Lower lobe of right lung (tissue), 2 donors: ENCODE data around the gene NEUROD4. TPM values are rescaled to one million over a fixed set of nuclear protein-coding genes. Genes with fewer than 3 reads are reported as not detected.

Source experiments
- ATAC-seq, 2 donors: fragments of 200-7000 bp; cut with Tn5 transposase; one replicate each; pipeline ENCODE4 v1.9.1; 2020 to 2022; ENCODE audit warnings: mild to moderate bottlenecking in 2 of 2, moderate library complexity in 2 of 2
- DNase-seq: peaks from one replicate; pipeline ENCODE4 v3.0.0-alpha.2; 2020
- H3K27ac ChIP-seq: fragments of 200-600 bp; one replicate; pipeline ENCODE4 v1.8.0; 2022
- H3K27me3 ChIP-seq: fragments of 200-600 bp; one replicate; pipeline ENCODE4 v1.8.0; 2022; ENCODE audit warnings: low read depth
- H3K36me3 ChIP-seq: fragments of 200-600 bp; one replicate; pipeline ENCODE4 v1.8.0; 2022; ENCODE audit warnings: mild to moderate bottlenecking
- H3K4me1 ChIP-seq: fragments of 200-600 bp; one replicate; pipeline ENCODE4 v1.8.0; 2022
- H3K4me3 ChIP-seq: fragments of 200-600 bp; one replicate; pipeline ENCODE4 v1.8.0; 2022; ENCODE audit warnings: mild to moderate bottlenecking
- H3K9me3 ChIP-seq: fragments of 200-600 bp; one replicate; pipeline ENCODE4 v1.8.0; 2022
- CTCF ChIP-seq: fragments of 200-600 bp; IDR thresholded peaks from one replicate; pipeline ENCODE4 v1.8.0; 2022; ENCODE audit warnings: antibody characterized with exemption, mild to moderate bottlenecking
- intact Hi-C: fragments of 100-400 bp; cut with DNase I; formaldehyde crosslinking; loops from one replicate; pipeline ENCODE4 v1.11.0; 2022
- long read RNA-seq: library from polyadenylated mRNA; unstranded; transcript quantifications from one replicate; pipeline ENCODE4 v2.0.0, GENCODE V29; 2021
- total RNA-seq: library from RNA; stranded (reverse); fragmentation: NEBNext Ultra II Directional; extraction: Animal tissue kit (Norgen Biotek cat#: 25700); gene quantifications from one replicate; pipeline ENCODE4 v1.2.1, GENCODE V29; 2021
- donor health status: DM: no; HTN: yes; CAD: no; lungs with severe emphysema.

The NEUROD4 gene, protein sequence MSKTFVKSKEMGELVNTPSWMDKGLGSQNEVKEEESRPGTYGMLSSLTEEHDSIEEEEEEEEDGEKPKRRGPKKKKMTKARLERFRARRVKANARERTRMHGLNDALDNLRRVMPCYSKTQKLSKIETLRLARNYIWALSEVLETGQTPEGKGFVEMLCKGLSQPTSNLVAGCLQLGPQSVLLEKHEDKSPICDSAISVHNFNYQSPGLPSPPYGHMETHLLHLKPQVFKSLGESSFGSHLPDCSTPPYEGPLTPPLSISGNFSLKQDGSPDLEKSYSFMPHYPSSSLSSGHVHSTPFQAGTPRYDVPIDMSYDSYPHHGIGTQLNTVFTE
- total RNA-seq = not detected
- long read RNA-seq = 0 reads

- Histone ChIP-seq H3K27me3 (peaks cover 36% of the 10 kb centered on the region), H3K4me3 (no peak within 1 kb of the TSS), H3K4me1 (no peaks in the 10 kb centered on the region), H3K36me3 (no peaks in the 10 kb centered on the region), H3K27ac (no peak within 1 kb of the TSS), H3K9me3 (no peaks in the 10 kb centered on the region)
- DNase-seq (peak; percentile 53), ATAC-seq (peak; percentile 91 to 95)
- TF ChIP-seq CTCF = no peak
- intact Hi-C loops = no loop called here
Observed at GRCh38 chr12:55019784-55020183, at the start of gene NEUROD4. Gene NEUROD4 (plus strand): TSS chr12:55019974. CDS start chr12:55026440, 6,466 bp downstream.

DNA sequence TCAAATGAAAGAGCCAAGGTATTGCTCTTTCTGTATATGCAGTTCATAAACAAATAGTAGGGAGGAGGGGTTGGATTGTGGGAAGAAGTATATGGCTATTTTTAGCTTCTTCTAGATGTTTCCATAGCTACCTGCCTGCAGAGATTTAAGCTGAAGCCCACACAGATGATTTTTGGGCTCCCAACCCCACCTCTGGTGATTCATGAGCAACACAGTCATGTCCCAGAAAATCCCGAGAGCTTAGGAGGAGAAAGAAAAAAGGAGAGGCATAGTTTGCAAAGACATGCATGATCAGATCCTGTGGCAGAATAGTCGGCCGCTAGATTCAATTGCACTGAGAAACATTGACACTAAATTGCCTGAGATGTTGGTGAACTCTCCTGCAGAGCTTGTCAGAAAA is 49.0 kb upstream of the NEUROD4 start:
- Histone ChIP-seq H3K27me3 (no peaks in the 10 kb centered on the region), H3K4me3 (no peak overlapping the region), H3K27ac (no peak overlapping the region), H3K36me3 (no peaks in the 10 kb centered on the region), H3K9me3 (no peaks in the 10 kb centered on the region), H3K4me1 (no peaks in the 10 kb centered on the region)
- no peak for TF ChIP-seq CTCF
- DNase-seq = no peak
- no peak for ATAC-seq
- intact Hi-C loops = no loop called here

DNA sequence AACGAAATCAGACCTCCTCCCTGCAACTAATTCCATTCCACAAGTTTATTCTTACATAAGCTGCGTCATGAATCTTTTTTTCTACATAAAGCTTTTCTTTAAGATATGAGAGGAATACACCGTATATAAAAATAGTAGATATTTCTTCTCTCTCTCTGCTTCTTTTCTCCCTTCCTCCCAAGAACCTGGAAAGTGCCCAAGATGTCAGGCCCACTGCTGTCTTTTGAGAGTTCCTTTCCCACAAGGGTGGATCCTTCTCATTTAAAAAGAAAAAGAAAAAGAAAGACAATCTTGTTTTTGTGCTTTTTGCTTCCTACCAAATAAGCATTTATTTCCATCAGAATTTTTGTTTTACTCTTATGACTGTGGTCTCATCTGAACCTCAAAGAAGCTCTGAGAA is 46.2 kb upstream of the NEUROD4 start:
- no peak for TF ChIP-seq CTCF
- ATAC-seq = no peak
- intact Hi-C loops = no loop called here

DNA sequence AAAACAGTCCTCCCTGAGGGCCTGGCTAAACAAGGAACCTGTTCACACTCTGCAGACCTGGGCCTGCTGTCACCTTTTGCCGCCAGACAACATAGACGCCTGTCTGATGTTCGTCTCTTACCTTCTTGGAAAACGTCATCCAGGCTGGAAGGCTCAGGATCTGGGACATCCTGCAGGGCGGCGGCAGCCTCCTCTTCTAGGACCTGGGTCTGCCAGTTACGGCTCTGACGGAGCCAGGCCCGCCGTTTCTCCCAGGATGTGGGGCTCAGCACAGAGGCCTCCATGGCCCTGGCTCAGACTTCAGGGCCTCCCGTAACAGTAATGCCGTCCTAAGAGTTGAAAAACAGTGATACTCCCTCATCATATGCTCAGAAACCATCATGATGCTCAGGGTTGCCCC is 45.5 kb upstream of the NEUROD4 start:
- Histone ChIP-seq H3K4me3 (no peak overlapping the region), H3K36me3 (no peaks in the 10 kb centered on the region), H3K27me3 (no peaks in the 10 kb centered on the region), H3K27ac (no peak overlapping the region), H3K9me3 (no peaks in the 10 kb centered on the region), H3K4me1 (no peaks in the 10 kb centered on the region)
- no peak for TF ChIP-seq CTCF
- intact Hi-C loops = no loop called here
- no peak for DNase-seq
- ATAC-seq = no peak

More for the DNA sequence above, 46.2 kb upstream of the NEUROD4 start:
- no peaks in the 10 kb centered on the region for H3K27me3 ChIP-seq
- H3K36me3 ChIP-seq = no peaks in the 10 kb centered on the region
- H3K27ac ChIP-seq = no peak overlapping the region
- H3K4me3 ChIP-seq = no peak overlapping the region
- no peaks in the 10 kb centered on the region for H3K4me1 ChIP-seq
- no peak for DNase-seq
- no peaks in the 10 kb centered on the region for H3K9me3 ChIP-seq

- ATAC-seq = no peak
- Histone ChIP-seq H3K27ac (no peak overlapping the region), H3K4me1 (no peaks in the 10 kb centered on the region), H3K27me3 (no peaks in the 10 kb centered on the region), H3K4me3 (no peak overlapping the region), H3K36me3 (no peaks in the 10 kb centered on the region), H3K9me3 (no peaks in the 10 kb centered on the region)
- intact Hi-C loops = no loop called here
- TF ChIP-seq CTCF = no peak
- DNase-seq = no peak
Observed at GRCh38 chr12:54975272-54975671, 44.5 kb upstream of the NEUROD4 start.
